ENCODE data around the gene DBN1. TPM values are rescaled to one million over a fixed set of nuclear protein-coding genes. Genes with fewer than 3 reads are reported as not detected.

Gene DBN1
- polyA plus RNA-seq, 1 donor (not counting 4 experiments of a cell fraction or from before 2014, with no cell fraction given), result 59.4 TPM

DNA sequence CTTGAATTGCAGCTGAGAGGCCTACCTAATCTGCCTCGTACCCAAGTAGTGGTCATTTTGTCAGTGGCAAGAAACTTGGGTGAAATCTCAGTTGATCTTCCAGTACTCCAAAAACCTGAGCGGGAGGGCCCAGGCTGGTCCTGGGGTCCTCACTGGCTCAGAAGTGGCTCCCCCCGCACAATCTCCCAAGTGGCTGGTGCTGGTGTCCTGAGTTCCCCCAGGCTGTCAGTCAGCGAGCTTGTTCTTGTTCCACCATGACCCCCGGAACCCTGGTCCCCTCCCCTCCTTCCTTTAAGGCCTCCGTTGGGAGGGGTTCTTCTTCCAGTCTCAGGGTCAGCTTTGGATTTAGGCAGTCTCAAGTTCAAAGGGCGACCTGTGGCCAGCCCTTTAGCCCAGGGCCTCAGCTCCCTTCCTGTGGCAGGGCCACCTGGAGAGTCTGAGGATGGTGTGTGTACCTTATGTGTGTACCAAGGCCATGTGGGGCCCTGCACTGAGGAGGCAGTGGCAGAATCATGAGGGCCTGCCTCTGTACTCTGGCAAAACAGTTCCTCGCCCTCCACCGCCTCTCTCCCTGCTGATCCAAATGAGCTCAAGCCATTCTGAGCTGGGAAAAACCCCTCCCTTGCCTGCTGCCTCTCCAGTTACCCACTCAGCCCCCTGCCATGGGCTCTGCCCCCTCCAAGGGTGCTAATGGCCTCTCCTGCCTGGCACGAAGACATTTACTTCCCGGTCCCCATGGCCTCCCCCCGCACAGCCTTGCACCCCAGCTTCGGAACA, 4.5 kb upstream of the DBN1 start:
- DNase-seq (ENCODE audit: low read depth, low spot score), result no peak
- dilution Hi-C loops (cut with MboI; ENCODE audit: extremely low pct_ligation_motif_present, low sequenced_read_pairs), result no loop called here
- H3K4me3 ChIP-seq (ENCODE audit: control insufficient read depth in 2 of 3, extremely low read depth in 1 of 3, insufficient read depth in 2 of 3, low read depth in 1 of 3, low read length in 3 of 3), result no peak overlapping the region
- H3K79me2 ChIP-seq (ENCODE audit: control insufficient read depth, insufficient read depth, low read length), result no peaks in the 10 kb centered on the region
- H3K9me3 ChIP-seq (ENCODE audit: control insufficient read depth, low read depth, low read length), result no peaks in the 10 kb centered on the region
- H4K20me1 ChIP-seq (ENCODE audit: control insufficient read depth, extremely low read depth, insufficient read depth, low read length), result no peaks in the 10 kb centered on the region
- H3K4me1 ChIP-seq (ENCODE audit: control insufficient read depth, extremely low read depth, insufficient read depth, low read length), result peaks cover 11% of the 10 kb centered on the region
- no peaks in the 10 kb centered on the region for H3K27me3 ChIP-seq (ENCODE audit: control insufficient read depth, extremely low read depth, insufficient read depth, low read length)
- H3K36me3 ChIP-seq (ENCODE audit: control insufficient read depth in 2 of 2, extremely low read depth in 1 of 2, insufficient read depth in 2 of 2, low read length in 2 of 2), result peaks cover 4 to 5% of the 10 kb centered on the region in 2 experiments
- H3K27ac ChIP-seq (ENCODE audit: control insufficient read depth, insufficient read depth, low read length), result no peak overlapping the region
- FAIRE-seq, result no peak
- no peak for TF ChIP-seq EZH2 (IDR thresholded peaks at IDR 0.05; ENCODE audit: low read length)
- TF ChIP-seq, protein P1, sequence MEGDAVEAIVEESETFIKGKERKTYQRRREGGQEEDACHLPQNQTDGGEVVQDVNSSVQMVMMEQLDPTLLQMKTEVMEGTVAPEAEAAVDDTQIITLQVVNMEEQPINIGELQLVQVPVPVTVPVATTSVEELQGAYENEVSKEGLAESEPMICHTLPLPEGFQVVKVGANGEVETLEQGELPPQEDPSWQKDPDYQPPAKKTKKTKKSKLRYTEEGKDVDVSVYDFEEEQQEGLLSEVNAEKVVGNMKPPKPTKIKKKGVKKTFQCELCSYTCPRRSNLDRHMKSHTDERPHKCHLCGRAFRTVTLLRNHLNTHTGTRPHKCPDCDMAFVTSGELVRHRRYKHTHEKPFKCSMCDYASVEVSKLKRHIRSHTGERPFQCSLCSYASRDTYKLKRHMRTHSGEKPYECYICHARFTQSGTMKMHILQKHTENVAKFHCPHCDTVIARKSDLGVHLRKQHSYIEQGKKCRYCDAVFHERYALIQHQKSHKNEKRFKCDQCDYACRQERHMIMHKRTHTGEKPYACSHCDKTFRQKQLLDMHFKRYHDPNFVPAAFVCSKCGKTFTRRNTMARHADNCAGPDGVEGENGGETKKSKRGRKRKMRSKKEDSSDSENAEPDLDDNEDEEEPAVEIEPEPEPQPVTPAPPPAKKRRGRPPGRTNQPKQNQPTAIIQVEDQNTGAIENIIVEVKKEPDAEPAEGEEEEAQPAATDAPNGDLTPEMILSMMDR (optimal IDR thresholded peaks at IDR 0.05 in 1 of 3, IDR thresholded peaks at IDR 0.05 in 1 of 3, conservative IDR thresholded peaks at IDR 0.05 in 1 of 3; ENCODE audit: extremely low read depth in 1 of 3, insufficient read depth in 2 of 3, low read length in 3 of 3), result no peak
- H2AFZ ChIP-seq (ENCODE audit: control insufficient read depth, low read length), result no peak overlapping the region
- no peaks in the 10 kb centered on the region for H3K9me1 ChIP-seq (ENCODE audit: control insufficient read depth, extremely low read depth, insufficient read depth, low read length)
- no peak overlapping the region for H3K4me2 ChIP-seq (ENCODE audit: control insufficient read depth, extremely low read depth, insufficient read depth, low read depth, low read length)
- no peak overlapping the region for H3K9ac ChIP-seq (ENCODE audit: control insufficient read depth, extremely low read depth, insufficient read depth, low read length)

GRCh38 chr5:177476531-177477233, 3.2 kb upstream of the DBN1 start:
- Histone ChIP-seq H3K9me3 (ENCODE audit: control insufficient read depth, low read depth, low read length) (no peaks in the 10 kb centered on the region), H2AFZ (ENCODE audit: control insufficient read depth, low read length) (no peak overlapping the region), H3K27me3 (ENCODE audit: control insufficient read depth, extremely low read depth, insufficient read depth, low read length) (no peaks in the 10 kb centered on the region), H3K36me3 (ENCODE audit: control insufficient read depth in 2 of 2, extremely low read depth in 1 of 2, insufficient read depth in 2 of 2, low read length in 2 of 2) (peaks cover 3 to 4% of the 10 kb centered on the region in 2 experiments), H3K4me1 (ENCODE audit: control insufficient read depth, extremely low read depth, insufficient read depth, low read length) (peaks cover 17% of the 10 kb centered on the region), H3K27ac (ENCODE audit: control insufficient read depth, insufficient read depth, low read length) (no peak overlapping the region), H3K9ac (ENCODE audit: control insufficient read depth, extremely low read depth, insufficient read depth, low read length) (no peak overlapping the region), H3K79me2 (ENCODE audit: control insufficient read depth, insufficient read depth, low read length) (peaks cover 6% of the 10 kb centered on the region), H3K9me1 (ENCODE audit: control insufficient read depth, extremely low read depth, insufficient read depth, low read length) (no peaks in the 10 kb centered on the region), H3K4me2 (ENCODE audit: control insufficient read depth, extremely low read depth, insufficient read depth, low read depth, low read length) (no peak overlapping the region), H3K4me3 (ENCODE audit: control insufficient read depth in 2 of 3, extremely low read depth in 1 of 3, insufficient read depth in 2 of 3, low read depth in 1 of 3, low read length in 3 of 3) (no peak overlapping the region), H4K20me1 (ENCODE audit: control insufficient read depth, extremely low read depth, insufficient read depth, low read length) (no peaks in the 10 kb centered on the region)
- FAIRE-seq, result no peak
- DNase-seq (ENCODE audit: low read depth, low spot score), result no peak
- dilution Hi-C loops (cut with MboI; ENCODE audit: extremely low pct_ligation_motif_present, low sequenced_read_pairs), result no loop called here
- TF ChIP-seq, protein P1 (optimal IDR thresholded peaks at IDR 0.05 in 1 of 3, IDR thresholded peaks at IDR 0.05 in 1 of 3, conservative IDR thresholded peaks at IDR 0.05 in 1 of 3; ENCODE audit: extremely low read depth in 1 of 3, insufficient read depth in 2 of 3, low read length in 3 of 3), result no peak
- TF ChIP-seq EZH2 (IDR thresholded peaks at IDR 0.05; ENCODE audit: low read length), result no peak
